RCC 7860 (cell line): ENCODE measurements around the gene GARRE1.

Experiments
- DNase-seq: peaks from one replicate; pipeline ENCODE4 v3.0.0-alpha.2; 2015; ENCODE audit warnings: low spot score
- FAIRE-seq: peaks from 2 replicates; lab custom pipeline; 2012; peaks lifted over from hg19 to GRCh38; lab: Jason Lieb, UNC

The GARRE1 gene

DNA sequence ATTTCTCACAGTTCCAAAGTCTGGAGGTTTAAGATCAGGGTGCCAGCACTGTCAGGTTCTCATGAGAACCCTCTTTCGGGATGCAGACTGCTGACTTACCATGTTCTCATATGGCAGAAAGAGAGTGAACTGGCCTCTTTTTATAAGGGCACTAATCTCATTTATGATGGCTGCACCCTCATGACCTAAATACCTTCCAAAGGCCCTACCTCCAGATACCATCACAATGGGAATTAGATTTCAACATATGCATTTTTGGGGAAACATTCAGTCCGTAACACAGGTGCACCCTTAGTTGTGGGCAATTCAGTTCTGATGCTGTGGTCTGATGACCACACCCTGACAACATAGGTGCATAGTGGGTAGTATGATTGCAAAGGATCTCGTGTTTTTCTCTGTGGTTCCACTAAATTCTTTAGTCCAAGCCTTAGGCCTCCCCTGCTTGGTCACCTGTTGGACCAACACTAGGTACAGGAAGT lies 33.3 kb downstream of the GARRE1 start:
- no peak for FAIRE-seq
- DNase-seq, result no peak

DNA sequence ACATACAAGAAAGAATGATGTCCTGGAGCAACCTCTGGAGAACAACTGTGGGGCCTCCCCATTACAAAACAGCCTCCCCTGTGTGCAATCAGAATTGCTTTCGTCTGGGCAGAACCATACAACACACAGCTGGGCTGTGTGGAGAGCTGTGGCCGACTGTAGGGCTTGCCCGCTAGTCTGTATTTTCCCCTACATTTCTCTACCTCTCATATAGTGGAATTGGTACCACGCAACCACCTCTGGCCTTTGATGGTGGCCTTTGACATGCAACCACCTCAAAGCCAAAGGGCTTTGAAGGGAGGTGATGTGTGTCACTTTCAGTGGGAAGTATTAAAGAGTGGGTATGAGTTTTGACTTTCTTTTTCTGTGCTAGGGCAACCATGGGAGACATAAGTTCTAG lies 34.0 kb downstream of the GARRE1 start:
- DNase-seq (no peak), FAIRE-seq (no peak)

DNA sequence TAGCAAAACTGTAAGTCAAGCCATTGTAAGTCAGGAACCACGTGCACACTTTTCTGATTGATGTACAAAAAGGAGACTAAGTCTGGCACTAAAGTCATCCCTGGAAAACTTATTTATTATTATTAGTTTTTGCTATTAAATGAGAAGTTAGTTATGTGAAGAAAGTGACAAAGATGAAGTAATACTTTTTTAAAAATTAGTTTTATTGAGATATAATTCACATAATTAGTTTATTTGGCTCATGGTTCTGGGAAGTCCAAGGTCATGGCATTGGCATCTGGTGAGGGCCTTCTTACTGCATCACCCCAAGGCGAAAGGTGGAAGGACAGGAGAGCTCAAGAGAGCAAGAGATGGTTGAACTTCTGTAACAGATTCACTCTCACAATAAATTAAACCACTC lies 36.9 kb downstream of the GARRE1 start:
- FAIRE-seq, result no peak
- DNase-seq, result no peak

DNA sequence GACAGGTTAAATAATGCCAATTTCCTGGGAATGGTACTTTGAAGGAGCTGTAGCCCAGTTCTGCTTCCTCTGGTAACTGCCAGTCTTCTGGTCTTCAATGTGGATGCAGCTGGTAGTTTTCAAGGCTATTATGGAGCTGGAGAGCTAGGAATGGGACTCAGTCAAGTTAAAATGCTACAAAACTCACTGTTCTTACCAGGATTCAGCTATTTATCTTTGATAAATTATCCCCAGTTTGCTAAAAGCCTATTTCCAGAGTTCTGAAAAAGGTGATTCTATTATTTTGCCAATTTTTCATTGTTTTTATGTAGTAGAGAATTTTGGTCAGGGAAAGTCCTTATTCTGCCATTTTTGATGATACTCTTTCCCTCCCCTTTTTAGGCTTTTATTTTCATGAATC lies 40.7 kb downstream of the GARRE1 start:
- DNase-seq, result no peak
- FAIRE-seq, result no peak

DNA sequence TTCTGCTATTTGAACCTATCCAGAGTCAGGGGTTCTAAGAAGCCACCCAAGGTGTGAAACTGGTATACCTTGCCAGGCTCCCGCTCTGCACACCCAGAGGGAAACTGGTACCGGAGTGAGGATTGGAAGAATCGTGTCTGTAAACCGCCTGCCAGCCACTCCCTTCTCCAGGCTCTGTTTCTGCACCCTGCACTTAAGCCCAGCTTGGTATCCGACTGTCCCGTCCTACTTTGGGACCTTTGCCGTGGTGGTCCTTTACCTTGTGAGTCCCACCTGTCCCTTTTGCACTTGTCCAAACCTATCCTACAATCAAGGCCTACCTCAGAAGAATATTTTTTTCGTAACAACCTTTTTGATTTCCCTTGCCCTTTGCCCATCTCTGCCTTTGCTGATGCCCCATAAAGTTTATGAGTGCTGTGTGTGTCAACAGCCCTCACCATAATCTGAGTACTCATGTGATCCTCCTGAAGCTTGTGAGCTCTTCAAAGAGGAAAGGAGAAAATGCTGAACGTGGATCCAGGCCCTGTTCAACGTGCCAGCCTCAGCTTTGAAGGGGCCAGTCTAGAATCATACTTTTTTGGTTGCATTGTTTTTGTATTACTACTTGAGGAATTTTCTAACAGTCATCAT lies 44.7 kb downstream of the GARRE1 start:
- FAIRE-seq, result no peak
- no peak for DNase-seq

DNA sequence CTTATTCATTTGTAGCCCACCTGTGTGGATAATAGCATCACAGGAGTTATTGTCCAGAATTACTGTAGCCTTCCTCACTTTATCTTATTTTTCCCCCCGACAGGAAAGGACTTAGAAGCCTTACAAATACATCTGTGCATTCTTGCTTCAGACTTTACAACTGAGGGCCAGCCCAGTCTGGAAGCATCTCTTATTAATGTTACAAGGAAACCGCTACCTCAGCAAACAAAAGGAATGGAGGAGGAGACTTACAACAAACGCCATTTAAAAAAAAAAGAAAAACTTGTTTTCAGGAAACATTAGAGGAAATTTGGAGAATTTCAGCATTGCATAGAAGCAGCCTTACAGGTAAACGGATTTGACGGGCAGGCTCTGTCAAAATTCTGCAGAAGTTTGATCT lies 45.2 kb downstream of the GARRE1 start:
- FAIRE-seq (no peak), DNase-seq (no peak)

DNA sequence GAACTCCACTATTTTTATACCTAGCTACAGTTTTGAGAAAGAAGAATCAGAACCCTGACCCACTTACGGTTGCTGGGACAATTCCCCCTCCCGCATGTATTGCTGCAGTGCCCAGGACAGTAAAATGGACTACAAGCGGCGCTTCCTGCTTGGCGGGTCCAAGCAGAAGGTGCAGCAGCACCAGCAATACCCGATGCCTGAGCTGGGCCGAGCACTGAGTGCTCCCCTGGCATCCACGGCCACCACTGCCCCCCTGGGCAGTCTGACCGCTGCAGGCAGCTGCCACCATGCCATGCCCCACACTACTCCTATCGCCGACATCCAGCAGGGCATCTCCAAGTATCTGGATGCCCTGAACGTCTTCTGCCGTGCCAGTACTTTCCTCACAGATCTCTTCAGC lies 46.0 kb downstream of the GARRE1 start:
- FAIRE-seq (no peak), DNase-seq (no peak)

DNA sequence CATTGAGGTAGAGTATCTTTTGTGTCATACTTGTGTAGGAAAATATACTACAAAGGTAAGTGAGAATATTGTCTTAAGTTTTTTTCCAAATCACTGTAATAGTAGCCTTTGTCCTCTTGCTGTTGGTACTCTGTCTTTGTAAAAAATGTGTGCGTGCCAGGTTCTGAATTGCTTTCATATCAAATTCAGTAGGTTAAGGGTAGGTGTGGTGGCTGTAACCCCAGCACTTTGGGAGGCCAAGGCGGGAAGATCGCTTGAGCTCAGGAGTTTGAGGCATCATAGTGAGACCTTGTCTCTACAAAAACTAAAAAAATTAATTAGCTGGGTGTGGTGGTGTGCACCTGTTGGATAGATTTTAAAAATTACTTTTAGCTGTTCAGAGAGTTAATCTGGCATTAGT lies 46.6 kb downstream of the GARRE1 start:
- no peak for DNase-seq
- no peak for FAIRE-seq
